ENCODE results near the gene TMPRSS15.

TMPRSS15 gene

DNA sequence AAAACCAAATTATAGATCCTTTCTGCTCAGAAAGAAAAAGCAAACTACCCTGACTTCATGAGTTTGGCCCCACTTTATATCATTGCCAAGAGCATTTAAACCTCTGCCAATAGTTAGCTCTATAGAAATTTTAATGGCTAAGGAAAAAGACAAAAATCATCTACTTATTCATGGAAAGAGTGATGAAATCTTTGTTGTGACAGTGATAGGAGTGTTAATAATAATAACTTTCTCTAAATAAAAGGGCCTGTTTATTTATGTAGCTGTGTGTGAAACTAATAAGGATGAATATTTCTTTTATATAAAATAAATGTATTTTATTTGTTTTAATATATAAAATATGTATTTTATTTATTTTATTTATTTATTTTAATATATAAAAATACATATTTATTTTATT, 152.5 kb downstream of the TMPRSS15 start:
- TF ChIP-seq, protein P1, sequence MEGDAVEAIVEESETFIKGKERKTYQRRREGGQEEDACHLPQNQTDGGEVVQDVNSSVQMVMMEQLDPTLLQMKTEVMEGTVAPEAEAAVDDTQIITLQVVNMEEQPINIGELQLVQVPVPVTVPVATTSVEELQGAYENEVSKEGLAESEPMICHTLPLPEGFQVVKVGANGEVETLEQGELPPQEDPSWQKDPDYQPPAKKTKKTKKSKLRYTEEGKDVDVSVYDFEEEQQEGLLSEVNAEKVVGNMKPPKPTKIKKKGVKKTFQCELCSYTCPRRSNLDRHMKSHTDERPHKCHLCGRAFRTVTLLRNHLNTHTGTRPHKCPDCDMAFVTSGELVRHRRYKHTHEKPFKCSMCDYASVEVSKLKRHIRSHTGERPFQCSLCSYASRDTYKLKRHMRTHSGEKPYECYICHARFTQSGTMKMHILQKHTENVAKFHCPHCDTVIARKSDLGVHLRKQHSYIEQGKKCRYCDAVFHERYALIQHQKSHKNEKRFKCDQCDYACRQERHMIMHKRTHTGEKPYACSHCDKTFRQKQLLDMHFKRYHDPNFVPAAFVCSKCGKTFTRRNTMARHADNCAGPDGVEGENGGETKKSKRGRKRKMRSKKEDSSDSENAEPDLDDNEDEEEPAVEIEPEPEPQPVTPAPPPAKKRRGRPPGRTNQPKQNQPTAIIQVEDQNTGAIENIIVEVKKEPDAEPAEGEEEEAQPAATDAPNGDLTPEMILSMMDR (IDR thresholded peaks at IDR 0.05; ENCODE audit: low read depth, low read length, missing control alignments), result no peak
- DNase-seq (ENCODE audit: low read depth), result no peak

DNA sequence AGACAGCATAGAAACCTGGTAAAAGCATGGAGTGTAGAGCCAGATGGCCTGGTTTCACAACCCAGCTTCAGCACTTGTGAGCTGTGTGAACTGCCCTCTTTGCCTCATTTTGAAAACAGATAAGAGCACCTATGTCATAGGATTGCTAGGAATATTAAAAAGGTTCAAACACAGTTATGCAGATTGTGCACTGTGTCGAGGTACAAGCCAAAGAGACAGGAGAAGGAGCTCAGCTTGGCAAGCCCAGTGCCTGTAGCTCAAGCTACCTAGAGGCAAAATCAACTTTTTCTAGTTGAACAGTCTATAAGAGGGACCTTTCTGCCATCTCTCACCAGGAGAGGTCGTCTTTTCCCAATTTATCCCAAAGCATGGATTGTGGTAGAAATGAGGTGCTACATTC, 153.9 kb downstream of the TMPRSS15 start:
- TF ChIP-seq, protein P1 (IDR thresholded peaks at IDR 0.05; ENCODE audit: low read depth, low read length, missing control alignments), result no peak
- no peak for DNase-seq (ENCODE audit: low read depth)

More for the DNA sequence above, 152.5 kb downstream of the TMPRSS15 start:
- H3K4me3 ChIP-seq (ENCODE audit: low read depth, low read length), result no peak overlapping the region

DNA sequence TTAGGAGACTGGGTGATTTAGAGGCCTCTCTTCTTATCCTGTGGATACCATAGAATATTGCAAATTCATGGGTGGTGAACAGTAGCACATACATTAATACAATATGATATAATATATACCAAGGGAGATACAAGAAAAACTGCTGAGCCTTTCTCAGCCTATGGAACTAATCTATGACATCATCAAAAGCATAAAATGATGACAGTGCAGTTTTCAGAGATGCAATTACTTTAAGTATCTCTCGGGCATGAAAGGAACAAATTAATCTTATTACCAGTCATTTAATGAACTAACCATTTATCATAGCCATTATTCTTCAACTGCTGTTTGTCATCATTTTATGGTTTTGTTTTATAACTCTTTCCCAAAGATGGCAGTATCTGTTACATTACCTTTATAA, 155.4 kb downstream of the TMPRSS15 start:
- no peak for DNase-seq (ENCODE audit: low read depth)
- TF ChIP-seq, protein P1 (IDR thresholded peaks at IDR 0.05; ENCODE audit: low read depth, low read length, missing control alignments), result no peak
- no peak overlapping the region for H3K4me3 ChIP-seq (ENCODE audit: low read depth, low read length)

More for the DNA sequence above, 153.9 kb downstream of the TMPRSS15 start:
- H3K4me3 ChIP-seq (ENCODE audit: low read depth, low read length), result no peak overlapping the region

DNA sequence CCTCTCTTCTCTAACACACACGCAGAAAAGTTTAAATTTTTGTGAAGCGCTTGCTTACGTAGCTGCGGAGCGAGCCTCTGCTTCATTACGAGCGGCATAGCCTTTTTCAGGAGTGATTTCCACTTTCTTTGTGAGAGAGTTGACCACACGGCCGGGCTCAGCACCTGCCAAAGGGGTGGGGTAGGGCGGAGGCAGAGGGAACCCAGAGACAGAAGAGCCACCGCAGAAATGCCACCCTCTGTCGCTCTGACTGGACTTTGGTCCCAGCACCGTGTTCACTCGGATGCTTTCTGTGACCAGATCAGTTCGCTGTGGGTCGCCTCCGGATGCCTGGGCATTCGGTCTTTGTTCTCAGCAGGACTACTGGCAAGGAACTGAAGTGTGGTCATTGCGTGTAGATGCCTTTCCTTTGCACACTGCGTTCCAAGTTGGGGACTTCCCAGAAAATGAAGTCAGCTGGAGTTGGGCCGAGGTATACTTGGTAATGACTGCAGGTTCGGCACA, 158.1 kb downstream of the TMPRSS15 start:
- DNase-seq (ENCODE audit: low read depth), result no peak
- TF ChIP-seq, protein P1 (IDR thresholded peaks at IDR 0.05; ENCODE audit: low read depth, low read length, missing control alignments), result no peak
- no peak overlapping the region for H3K4me3 ChIP-seq (ENCODE audit: low read depth, low read length)

DNA sequence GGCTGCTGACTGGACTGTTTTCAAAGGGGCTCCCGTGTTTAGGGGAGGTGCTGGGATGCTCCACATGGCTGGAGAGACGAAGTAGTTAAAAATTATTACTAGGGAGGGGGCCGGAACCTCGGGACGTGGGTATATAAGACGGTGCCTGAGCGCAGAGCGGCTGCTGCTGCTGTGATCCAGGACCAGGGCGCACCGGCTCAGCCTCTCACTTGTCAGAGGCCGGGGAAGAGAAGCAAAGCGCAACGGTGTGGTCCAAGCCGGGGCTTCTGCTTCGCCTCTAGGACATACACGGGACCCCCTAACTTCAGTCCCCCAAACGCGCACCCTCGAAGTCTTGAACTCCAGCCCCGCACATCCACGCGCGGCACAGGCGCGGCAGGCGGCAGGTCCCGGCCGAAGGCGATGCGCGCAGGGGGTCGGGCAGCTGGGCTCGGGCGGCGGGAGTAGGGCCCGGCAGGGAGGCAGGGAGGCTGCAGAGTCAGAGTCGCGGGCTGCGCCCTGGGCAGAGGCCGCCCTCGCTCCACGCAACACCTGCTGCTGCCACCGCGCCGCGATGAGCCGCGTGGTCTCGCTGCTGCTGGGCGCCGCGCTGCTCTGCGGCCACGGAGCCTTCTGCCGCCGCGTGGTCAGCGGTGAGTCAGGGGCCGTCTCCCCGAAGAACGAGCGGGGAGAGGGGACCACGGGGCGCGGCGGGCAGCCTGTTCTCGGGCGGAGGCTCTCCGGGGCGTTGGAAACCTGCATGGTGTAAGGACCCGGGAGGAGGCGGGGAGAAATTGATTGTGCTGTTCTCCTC, 158.7 kb downstream of the TMPRSS15 start, which contains the start of gene CHODL:
Gene CHODL (plus strand): TSS at position 163 of the 793 bp plus-strand sequence. CDS start 391 bp downstream, at position 554.
- H3K4me3 ChIP-seq (ENCODE audit: low read depth, low read length), result no peak within 1 kb of the TSS
- DNase-seq (ENCODE audit: low read depth), result no peak
- TF ChIP-seq, protein P1 (IDR thresholded peaks at IDR 0.05; ENCODE audit: low read depth, low read length, missing control alignments), result no peak

DNA sequence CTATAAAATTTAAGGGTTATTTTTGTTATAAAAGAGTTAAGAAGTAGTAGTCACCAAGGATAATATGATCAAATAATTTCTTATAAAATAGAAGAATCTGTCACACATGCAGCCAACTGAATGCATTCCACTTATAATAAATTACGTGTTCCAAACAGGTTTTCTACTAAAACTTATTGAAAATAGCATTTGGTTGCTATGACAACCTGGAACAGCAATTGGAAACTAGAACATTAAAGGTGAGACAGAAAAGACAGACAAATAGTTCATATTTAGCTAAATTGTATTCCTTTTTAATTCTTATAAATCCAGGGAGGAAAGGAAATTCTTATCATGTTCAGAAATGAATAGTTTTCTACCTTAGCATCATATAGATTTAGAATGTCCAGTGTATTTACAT, 168.0 kb downstream of the TMPRSS15 start:
- H3K4me3 ChIP-seq (ENCODE audit: low read depth, low read length), result no peak overlapping the region
- TF ChIP-seq, protein P1 (IDR thresholded peaks at IDR 0.05; ENCODE audit: low read depth, low read length, missing control alignments), result no peak
- no peak for DNase-seq (ENCODE audit: low read depth)
